Neural cell (in vitro differentiated cells): ENCODE results near the gene SSX4B. TPM values are rescaled to one million over a fixed set of nuclear protein-coding genes. Genes with fewer than 3 reads are reported as not detected.
"Not testable (repeated sequence)": the region's sequence is repeated elsewhere in the genome, so short reads cannot be mapped to it uniquely, and the experiment has no call there.

Source experiments
- H2AFZ ChIP-seq: fragments of 200-600, 300-800 bp; sonication (generic), shearing (Covaris generic); 2 replicates; pipeline ENCODE4 v1.6.0; 2014; ENCODE audit warnings: low read depth, mild to moderate bottlenecking, antibody characterized with exemption, low read length, moderate library complexity
- H3F3A ChIP-seq: fragments of 200-600 bp; shearing (Covaris generic); 2 replicates; pipeline ENCODE4 v1.6.1; 2016; ENCODE audit warnings: mild to moderate bottlenecking, moderate library complexity, mixed read lengths, antibody characterized with exemption, low read length; ENCODE audit not compliant: insufficient read depth, poor library complexity, severe bottlenecking
- H3K27ac ChIP-seq: fragments of 200-600, 300-800 bp; sonication (generic), shearing (Covaris generic); 2 replicates; pipeline ENCODE4 v1.5.1; 2014; ENCODE audit warnings: mild to moderate bottlenecking, low read length, moderate library complexity
- H3K27me3 ChIP-seq: fragments of 300-800, 200-600 bp; sonication (generic), shearing (Covaris generic); 2 replicates; pipeline ENCODE4 v1.6.0; 2014; ENCODE audit warnings: mild to moderate bottlenecking, low read depth, low read length, moderate library complexity; ENCODE audit not compliant: insufficient read depth
- H3K36me3 ChIP-seq: fragments of 300-800, 200-600 bp; sonication (generic), shearing (Covaris generic); 2 replicates; pipeline ENCODE4 v1.5.1; 2014; ENCODE audit warnings: mild to moderate bottlenecking, antibody characterized with exemption, low read length, moderate library complexity; ENCODE audit not compliant: insufficient read depth
- H3K4me2 ChIP-seq: fragments of 300-800, 200-600 bp; sonication (generic), shearing (Covaris generic); 2 replicates; pipeline ENCODE4 v1.6.0; 2014; ENCODE audit warnings: mild to moderate bottlenecking, low read length
- H3K4me3 ChIP-seq: fragments of 300-800, 200-600 bp; sonication (generic), shearing (Covaris generic); 2 replicates; pipeline ENCODE4 v1.5.1; 2014; ENCODE audit warnings: mild to moderate bottlenecking, low read length, moderate library complexity
- H3K79me2 ChIP-seq: fragments of 200-600 bp; shearing (Covaris generic); replicated peaks from 2 replicates; pipeline ENCODE4 v1.6.0; 2014; ENCODE audit warnings: mild to moderate bottlenecking, low read length, moderate library complexity; ENCODE audit not compliant: insufficient read depth
- H3K9ac ChIP-seq: fragments of 300-800, 200-600 bp; sonication (generic), shearing (Covaris generic); 2 replicates; pipeline ENCODE4 v1.6.1; 2016; ENCODE audit warnings: mild to moderate bottlenecking, low read length, mixed read lengths
- H3K9me2 ChIP-seq: fragments of 200-600 bp; shearing (Covaris generic); 2 replicates; pipeline ENCODE4 v1.6.1; 2016; ENCODE audit warnings: mild to moderate bottlenecking, low read length, mixed read lengths; ENCODE audit not compliant: insufficient read depth
- H3K9me3 ChIP-seq: fragments of 200-600, 300-800 bp; sonication (generic), shearing (Covaris generic); 2 replicates; pipeline ENCODE4 v1.6.1; 2016; ENCODE audit warnings: mild to moderate bottlenecking, mixed run types, low read length, moderate library complexity, mixed read lengths
- H4K20me1 ChIP-seq: fragments of 200-600 bp; shearing (Covaris generic); 2 replicates; pipeline ENCODE4 v1.6.1; 2016; ENCODE audit warnings: mild to moderate bottlenecking, mixed run types; ENCODE audit not compliant: insufficient read depth
- CTCF ChIP-seq: fragments of 450-650 bp; IDR thresholded peaks from 2 replicates; pipeline ENCODE4 v1.5.1; 2014; ENCODE audit warnings: antibody characterized with exemption, mild to moderate bottlenecking, moderate library complexity; ENCODE audit not compliant: poor library complexity, severe bottlenecking
- EP300 ChIP-seq: fragments of 450-650 bp; conservative IDR thresholded peaks from 2 replicates; pipeline ENCODE4 v1.6.1; 2014; ENCODE audit warnings: antibody characterized with exemption, mild to moderate bottlenecking, moderate library complexity; ENCODE audit not compliant: poor library complexity, severe bottlenecking
- EZH2 ChIP-seq: fragments of 200-600, 300-800 bp; shearing (Covaris generic), sonication (generic); IDR thresholded peaks from 2 replicates; pipeline ENCODE4 v1.6.1; 2014; ENCODE audit warnings: antibody characterized with exemption, low read length, borderline replicate concordance, mild to moderate bottlenecking; ENCODE audit not compliant: insufficient read depth, poor library complexity, severe bottlenecking
- MXI1 ChIP-seq: fragments of 450-650 bp; conservative IDR thresholded peaks from 2 replicates; pipeline ENCODE4 v1.6.1; 2014; ENCODE audit warnings: antibody characterized with exemption, mild to moderate bottlenecking; ENCODE audit not compliant: poor library complexity, severe bottlenecking
- POLR2AphosphoS5 ChIP-seq: IDR thresholded peaks from 2 replicates; pipeline ENCODE4 v1.6.1; 2012
- RAD21 ChIP-seq: fragments of 450-650 bp; conservative IDR thresholded peaks from 2 replicates; pipeline ENCODE4 v1.6.1; 2014; ENCODE audit warnings: antibody characterized with exemption, mild to moderate bottlenecking, moderate library complexity
- REST ChIP-seq: IDR thresholded peaks from 2 replicates; pipeline ENCODE4 v1.6.1; 2012; ENCODE audit warnings: borderline replicate concordance
- SMC3 ChIP-seq: fragments of 450-650 bp; conservative IDR thresholded peaks from 2 replicates; pipeline ENCODE4 v1.6.1; 2014; ENCODE audit warnings: antibody characterized with exemption, mild to moderate bottlenecking, moderate library complexity; ENCODE audit not compliant: poor library complexity
- TAF1 ChIP-seq: IDR thresholded peaks from 2 replicates; pipeline ENCODE4 v1.6.1; 2012; ENCODE audit warnings: low read depth
- polyA plus RNA-seq: library from polyadenylated mRNA; depleted of rRNA; stranded (reverse); fragments of >200 nt; gene quantifications from 2 replicates; pipeline ENCODE4 v1.2.3, GENCODE V29; 2014

SSX4B gene
- polyA plus RNA-seq, 1 donor from 2014 or later, result not detected

- Histone ChIP-seq H3K36me3 (no peaks in the 10 kb centered on the region), H3K9me3 (no peaks in the 10 kb centered on the region), H3K79me2 (no peaks in the 10 kb centered on the region), H2AFZ (no peak overlapping the region), H3K4me2 (no peak overlapping the region), H3K9me2 (no peaks in the 10 kb centered on the region), H3K9ac (no peak overlapping the region), H4K20me1 (no peaks in the 10 kb centered on the region), H3K4me3 (no peak overlapping the region), H3K27ac (no peak overlapping the region), H3F3A (no peaks in the 10 kb centered on the region), H3K27me3 (no peaks in the 10 kb centered on the region)
- TF ChIP-seq MXI1, result no peak
- no peak for TF ChIP-seq SMC3
- TF ChIP-seq TAF1, result no peak
- TF ChIP-seq CTCF, result no peak
- no peak for TF ChIP-seq EP300
- TF ChIP-seq RAD21, result no peak
- no peak for TF ChIP-seq POLR2AphosphoS5
- no peak for TF ChIP-seq EZH2
- TF ChIP-seq REST, result no peak
Measured at GRCh38 chrX:48451708-48452107, 39.9 kb upstream of the SSX4B start.

DNA sequence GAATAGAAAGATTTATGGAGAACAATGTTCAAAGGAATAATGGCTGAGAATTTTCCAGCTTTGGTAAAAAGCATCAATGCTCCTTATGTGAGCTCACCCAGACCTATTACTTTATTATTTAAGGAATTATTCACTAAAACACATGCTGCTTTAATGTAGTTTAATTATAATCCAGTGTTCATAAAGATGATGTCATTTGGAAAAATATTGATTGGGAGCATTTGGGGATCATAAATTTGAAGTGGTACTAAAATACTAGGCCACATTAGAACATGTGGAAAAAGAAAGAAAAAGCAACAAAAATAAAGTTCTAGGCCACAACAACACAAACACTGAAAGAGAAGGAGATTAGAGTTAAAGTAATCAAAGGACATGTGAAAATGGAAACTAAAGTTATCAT, 38.3 kb upstream of the SSX4B start:
- Histone ChIP-seq H3K79me2 (no peaks in the 10 kb centered on the region), H3K9me3 (no peaks in the 10 kb centered on the region), H4K20me1 (no peaks in the 10 kb centered on the region), H3K27me3 (no peaks in the 10 kb centered on the region), H3K27ac (no peak overlapping the region), H3K9me2 (no peaks in the 10 kb centered on the region), H3K4me2 (no peak overlapping the region), H3F3A (no peaks in the 10 kb centered on the region), H3K4me3 (no peak overlapping the region), H3K36me3 (no peaks in the 10 kb centered on the region), H3K9ac (no peak overlapping the region), H2AFZ (no peak overlapping the region)
- TF ChIP-seq EZH2, result no peak
- TF ChIP-seq MXI1, result no peak
- TF ChIP-seq REST, result no peak
- no peak for TF ChIP-seq POLR2AphosphoS5
- TF ChIP-seq CTCF, result no peak
- TF ChIP-seq RAD21, result no peak
- TF ChIP-seq EP300, result no peak
- TF ChIP-seq SMC3, result no peak
- no peak for TF ChIP-seq TAF1

- not testable (repeated sequence) for H3K9ac ChIP-seq, H3K9me2 ChIP-seq, H3K36me3 ChIP-seq, H2AFZ ChIP-seq, H3K27me3 ChIP-seq, H3K27ac ChIP-seq, H3K9me3 ChIP-seq, H3F3A ChIP-seq, H3K4me2 ChIP-seq, H3K79me2 ChIP-seq, H3K4me3 ChIP-seq, H4K20me1 ChIP-seq
Measured at GRCh38 chrX:48447201-48447600, 35.4 kb upstream of the SSX4B start.
